Measurements from ENCODE around the gene DPF3.

The DPF3 gene

DNA sequence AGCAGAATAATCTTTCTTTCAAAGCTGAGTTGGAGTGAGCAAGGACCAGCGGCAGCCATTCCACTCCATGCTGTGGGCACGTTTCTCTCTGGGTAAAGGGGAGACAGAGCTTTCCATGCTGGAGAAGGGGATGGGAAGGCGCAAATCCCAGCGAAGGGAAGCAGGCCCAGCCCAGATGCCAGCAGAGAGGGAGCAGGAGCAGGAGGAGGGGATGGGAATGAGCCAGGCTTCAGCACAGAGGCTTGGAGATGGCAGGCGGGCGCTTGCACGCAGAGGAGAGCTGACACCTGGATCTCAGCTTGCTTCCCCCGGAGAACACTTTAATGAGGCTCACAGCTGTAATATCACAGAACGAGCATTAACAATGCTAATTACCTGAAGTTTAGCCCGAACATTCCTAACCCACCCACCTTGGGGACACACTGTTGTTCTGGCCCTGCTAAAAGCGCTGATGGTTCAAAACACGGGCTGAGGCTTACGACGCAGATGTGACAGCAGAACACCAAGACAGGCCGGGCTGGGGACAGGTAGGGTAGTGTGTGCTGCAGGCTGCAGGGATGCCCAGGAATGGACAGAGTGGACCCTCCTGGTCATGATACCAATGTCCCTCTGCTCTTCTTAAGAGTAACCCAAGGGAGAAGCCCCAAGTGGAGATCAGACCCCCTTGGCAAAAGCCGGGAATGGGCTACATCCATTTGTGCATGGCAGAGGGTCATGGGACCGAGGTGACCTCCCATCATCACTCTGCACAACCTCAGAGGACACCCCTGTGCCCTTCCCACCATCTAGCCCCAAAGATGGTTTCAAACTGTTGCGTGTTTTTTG lies 288.6 kb downstream of the DPF3 start:
- peaks cover 40% of the 10 kb centered on the region for H3K27me3 Mint-ChIP-seq (ENCODE audit: low read depth)
- no peaks in the 10 kb centered on the region for H3K9me3 Mint-ChIP-seq
- no peak overlapping the region for H3K4me3 Mint-ChIP-seq
- H3K4me1 Mint-ChIP-seq (ENCODE audit: low read depth) = peaks cover 6% of the 10 kb centered on the region
- H3K27ac Mint-ChIP-seq = no peak overlapping the region
- H3K36me3 Mint-ChIP-seq (ENCODE audit: low read depth) = no peaks in the 10 kb centered on the region

DNA sequence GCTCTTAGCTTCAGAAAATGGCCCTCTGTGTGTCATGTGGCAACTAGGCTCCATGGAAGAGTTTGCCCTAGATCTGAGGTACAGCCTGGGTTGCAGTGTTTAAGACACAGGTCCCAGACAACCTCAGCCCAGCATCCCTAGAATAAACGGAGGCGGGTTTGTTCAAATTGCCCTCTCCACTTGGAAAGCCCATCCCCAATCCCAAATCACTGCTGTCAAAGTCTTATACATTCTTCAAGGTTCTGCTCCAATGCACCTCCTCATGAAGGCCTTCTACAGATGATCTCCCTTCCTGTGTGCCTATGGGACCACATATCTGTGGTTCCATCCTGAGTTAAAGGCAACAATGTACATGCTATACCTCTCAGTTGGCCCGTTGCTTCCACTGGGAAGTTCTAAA lies 289.8 kb downstream of the DPF3 start:
- no peak overlapping the region for H3K27ac Mint-ChIP-seq
- peaks cover 8% of the 10 kb centered on the region for H3K4me1 Mint-ChIP-seq (ENCODE audit: low read depth)
- H3K4me3 Mint-ChIP-seq = no peak overlapping the region
- H3K9me3 Mint-ChIP-seq = no peaks in the 10 kb centered on the region
- no peaks in the 10 kb centered on the region for H3K36me3 Mint-ChIP-seq (ENCODE audit: low read depth)
- peaks cover 36% of the 10 kb centered on the region for H3K27me3 Mint-ChIP-seq (ENCODE audit: low read depth)

DNA sequence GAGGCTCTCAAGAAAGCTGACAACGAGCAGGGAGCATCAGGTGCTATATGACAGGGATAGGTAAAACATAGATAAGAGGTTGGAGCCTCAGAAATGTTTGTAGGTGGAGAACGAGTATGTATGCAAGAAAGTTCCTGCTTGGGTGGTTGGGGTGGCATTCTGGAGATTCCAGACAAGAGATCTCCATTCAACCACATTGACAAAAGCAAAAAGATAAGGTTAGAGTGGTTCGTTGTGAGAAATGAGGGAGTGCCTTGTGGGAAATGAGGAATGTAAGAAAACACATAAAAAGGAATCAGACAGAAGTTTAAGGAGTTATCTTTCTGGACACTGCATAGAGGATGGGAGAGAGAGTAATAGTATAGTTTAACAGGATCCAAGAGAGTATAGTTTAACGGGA lies 290.3 kb downstream of the DPF3 start:
- peaks cover 9% of the 10 kb centered on the region for H3K4me1 Mint-ChIP-seq (ENCODE audit: low read depth)
- no peak overlapping the region for H3K4me3 Mint-ChIP-seq
- no peaks in the 10 kb centered on the region for H3K9me3 Mint-ChIP-seq
- no peak overlapping the region for H3K27ac Mint-ChIP-seq
- no peaks in the 10 kb centered on the region for H3K36me3 Mint-ChIP-seq (ENCODE audit: low read depth)
- peaks cover 31% of the 10 kb centered on the region for H3K27me3 Mint-ChIP-seq (ENCODE audit: low read depth)

DNA sequence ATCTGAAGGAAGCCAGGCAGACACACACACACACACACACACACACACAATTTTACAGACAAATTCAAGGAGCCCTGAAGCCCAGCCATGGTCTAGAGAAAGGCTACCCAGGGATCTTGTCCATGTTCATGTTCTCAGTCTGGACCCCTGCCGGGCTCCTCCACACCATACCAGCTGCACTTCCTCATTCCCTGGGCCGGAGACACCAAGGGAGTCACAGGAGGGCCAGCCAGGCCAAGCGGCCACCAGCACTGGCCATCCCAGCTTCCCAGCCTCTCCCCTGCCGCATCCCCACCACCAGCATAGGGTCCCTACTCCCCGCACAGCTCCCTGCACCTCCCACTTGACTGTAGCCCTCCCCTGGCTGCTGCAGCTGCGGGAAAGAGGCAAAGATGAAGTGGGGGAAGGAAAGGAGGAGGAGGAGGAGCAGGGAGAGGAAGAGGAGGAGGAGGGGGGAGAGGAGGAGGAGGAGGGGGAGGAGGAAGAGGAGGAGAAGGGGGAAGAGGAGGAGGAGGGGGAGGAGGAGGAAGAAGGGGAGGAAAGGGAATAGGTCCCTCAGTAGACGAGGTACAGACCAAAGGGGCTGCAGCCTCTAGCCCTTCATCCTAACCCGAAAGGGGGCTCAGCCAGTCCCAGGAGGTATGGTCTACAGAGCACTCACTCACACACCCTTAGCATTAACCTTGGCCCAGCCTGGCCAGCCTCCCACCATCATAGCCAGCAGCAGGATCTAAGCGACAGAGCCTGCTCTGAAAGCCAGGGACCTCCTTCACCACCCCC lies 293.2 kb downstream of the DPF3 start:
- Mint-ChIP-seq H3K9me3 (peaks cover 4% of the 10 kb centered on the region), H3K27me3 (ENCODE audit: low read depth) (peaks cover 27% of the 10 kb centered on the region), H3K4me1 (ENCODE audit: low read depth) (peaks cover 18% of the 10 kb centered on the region), H3K27ac (no peak overlapping the region), H3K4me3 (no peak overlapping the region), H3K36me3 (ENCODE audit: low read depth) (peaks cover 3% of the 10 kb centered on the region)

DNA sequence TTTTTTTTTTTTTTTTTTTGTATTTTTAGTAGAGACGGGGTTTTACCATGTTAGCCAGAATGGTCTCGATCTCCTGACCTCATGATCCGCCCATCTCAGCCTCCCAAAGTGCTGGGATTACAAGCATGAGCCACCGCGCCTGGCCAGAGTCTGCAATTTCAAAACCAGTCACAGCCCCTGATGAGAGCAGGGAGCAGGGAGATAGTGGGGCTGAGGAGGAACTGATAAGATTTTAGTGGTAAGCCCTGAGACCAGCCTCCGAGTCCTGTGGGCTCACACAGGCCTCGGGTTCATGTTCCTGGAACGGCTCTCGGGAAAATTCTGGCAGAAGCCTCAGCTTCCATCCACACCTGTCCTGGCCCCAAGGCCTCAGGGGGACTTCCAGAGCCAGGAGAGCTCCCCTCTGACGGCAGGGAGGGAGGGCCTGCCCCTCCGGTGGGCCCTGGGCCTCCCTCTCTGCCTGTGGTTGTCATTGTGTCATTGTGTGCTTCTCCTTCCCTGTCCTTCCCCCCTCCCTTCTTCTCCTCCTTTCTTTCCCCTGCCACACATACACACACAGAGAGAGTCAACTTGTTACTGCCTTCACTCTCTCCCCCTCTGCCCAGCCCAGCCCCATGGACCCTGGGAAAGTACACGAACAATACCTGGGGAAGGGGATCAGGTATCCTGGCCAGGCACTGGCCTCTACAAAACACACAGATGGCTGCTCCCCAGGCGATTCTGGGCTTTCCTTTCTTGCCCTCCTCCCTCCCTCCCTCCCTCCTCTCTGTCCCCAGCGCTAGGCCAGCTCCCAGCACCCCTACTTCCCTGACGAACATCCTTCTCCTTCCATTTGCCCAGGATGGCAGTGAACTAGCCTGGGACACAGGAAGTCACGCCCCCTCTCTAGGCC lies 294.1 kb downstream of the DPF3 start:
- H3K36me3 Mint-ChIP-seq (ENCODE audit: low read depth) = peaks cover 8% of the 10 kb centered on the region
- H3K27ac Mint-ChIP-seq = peak overlapping the region; percentile 55
- no peak overlapping the region for H3K4me3 Mint-ChIP-seq
- H3K9me3 Mint-ChIP-seq = peaks cover 4% of the 10 kb centered on the region
- peaks cover 29% of the 10 kb centered on the region for H3K27me3 Mint-ChIP-seq (ENCODE audit: low read depth)
- H3K4me1 Mint-ChIP-seq (ENCODE audit: low read depth) = peaks cover 26% of the 10 kb centered on the region

DNA sequence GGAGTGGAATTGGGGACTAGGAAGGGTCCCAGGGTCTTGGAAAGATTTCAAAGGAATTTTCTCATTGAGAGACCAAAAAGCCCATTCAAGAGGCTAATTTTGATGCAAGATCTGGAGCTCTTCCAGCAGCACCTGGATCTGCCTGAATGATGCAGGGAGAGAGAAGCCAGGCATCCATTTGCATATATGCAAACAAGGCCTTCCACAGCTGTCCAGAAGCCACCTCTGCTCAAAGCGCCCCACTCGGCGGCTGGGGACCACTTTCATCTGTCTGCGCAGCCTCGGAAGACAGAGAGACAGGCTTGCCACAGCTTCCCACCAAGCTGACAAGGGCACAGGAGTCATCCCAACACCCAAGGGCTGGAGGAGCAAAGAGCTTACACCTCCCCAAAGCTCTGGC lies 295.6 kb downstream of the DPF3 start:
- no peak overlapping the region for H3K27ac Mint-ChIP-seq
- peaks cover 9% of the 10 kb centered on the region for H3K36me3 Mint-ChIP-seq (ENCODE audit: low read depth)

DNA sequence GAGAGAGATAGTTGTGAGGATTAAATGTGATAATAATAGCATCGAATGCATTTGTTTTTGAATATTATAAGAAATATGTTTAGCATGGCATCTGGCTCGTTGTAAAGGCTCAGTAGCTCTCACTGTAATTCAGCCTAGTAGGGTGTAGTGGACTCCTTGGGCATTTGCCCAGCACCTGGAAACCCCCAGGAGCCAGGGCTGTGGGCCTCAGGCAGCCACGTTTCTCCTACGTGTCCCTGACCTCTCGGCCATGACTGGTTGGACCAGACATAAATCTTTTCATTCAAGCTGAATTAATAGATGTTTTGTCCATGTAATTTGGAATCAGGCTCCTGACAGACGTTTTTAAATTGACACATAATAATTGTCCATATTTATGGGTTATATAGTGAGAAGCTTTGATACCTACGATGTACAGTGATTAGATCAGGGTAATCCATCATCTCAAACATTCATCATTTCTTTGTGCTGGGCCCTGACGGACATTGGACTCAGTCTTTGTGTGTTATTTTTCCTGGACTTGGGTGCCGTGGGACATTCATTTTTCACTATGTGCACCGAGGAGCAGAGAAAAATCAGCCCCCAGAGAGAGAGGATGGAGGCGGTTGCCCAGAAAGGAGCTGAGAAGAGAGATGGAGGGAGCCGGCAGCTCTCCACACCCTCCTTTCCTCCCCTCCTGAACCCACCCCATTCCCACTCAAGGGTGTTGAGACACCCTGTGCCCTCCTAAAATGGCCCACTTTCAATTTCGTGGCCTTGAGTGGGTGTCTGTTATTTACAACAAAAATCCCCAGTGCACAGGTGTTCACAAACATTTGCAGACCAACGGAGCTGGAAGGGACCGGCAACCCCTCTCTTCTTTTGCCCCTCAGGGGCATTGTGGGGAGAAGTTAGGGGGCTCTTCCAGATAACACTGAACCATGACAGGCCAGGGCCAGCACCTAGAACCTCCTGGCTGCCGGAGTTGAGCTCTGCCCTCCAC lies 296.4 kb downstream of the DPF3 start:
- Mint-ChIP-seq H3K27ac (no peak overlapping the region), H3K36me3 (ENCODE audit: low read depth) (peaks cover 14% of the 10 kb centered on the region), H3K9me3 (peaks cover 8% of the 10 kb centered on the region), H3K4me3 (no peak overlapping the region), H3K4me1 (ENCODE audit: low read depth) (peaks cover 43% of the 10 kb centered on the region), H3K27me3 (ENCODE audit: low read depth) (peaks cover 19% of the 10 kb centered on the region)

More for the DNA sequence above, 295.6 kb downstream of the DPF3 start:
- H3K9me3 Mint-ChIP-seq = peaks cover 8% of the 10 kb centered on the region
- H3K27me3 Mint-ChIP-seq (ENCODE audit: low read depth) = peaks cover 20% of the 10 kb centered on the region
- no peak overlapping the region for H3K4me3 Mint-ChIP-seq
- peaks cover 36% of the 10 kb centered on the region for H3K4me1 Mint-ChIP-seq (ENCODE audit: low read depth)

DNA sequence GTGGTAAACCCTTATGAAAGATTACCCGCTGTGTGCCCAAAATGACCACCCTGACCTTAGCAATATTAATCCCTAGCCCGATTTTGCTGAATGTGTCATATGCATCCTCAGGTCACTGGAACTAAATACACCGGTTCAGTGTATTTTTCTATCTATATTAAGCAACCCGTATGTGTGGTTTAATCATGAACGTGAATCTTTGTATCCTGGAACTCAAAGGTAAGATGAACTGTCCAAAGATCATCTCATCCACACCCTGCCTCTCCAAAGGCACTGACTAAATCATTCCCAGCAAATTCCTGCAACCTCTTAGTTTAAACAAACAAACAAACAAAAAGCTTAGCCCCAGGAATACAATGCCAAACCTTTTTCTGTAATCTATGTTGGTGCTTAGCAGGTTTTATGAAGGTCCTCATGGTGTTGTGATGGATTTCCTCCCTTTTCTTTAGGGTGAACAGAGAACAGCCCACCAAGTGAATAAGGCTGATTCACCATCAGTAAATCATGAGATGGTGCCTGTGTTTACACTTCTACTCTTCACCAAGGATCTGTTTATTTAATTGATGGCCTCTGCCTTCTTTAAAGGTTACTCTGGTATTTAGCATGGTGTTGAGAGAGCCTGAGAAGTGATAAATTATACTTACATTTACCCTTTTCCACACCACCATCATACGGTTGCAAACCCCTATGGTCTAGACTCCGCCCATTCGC lies 298.6 kb downstream of the DPF3 start:
- Mint-ChIP-seq H3K27ac (no peak overlapping the region), H3K4me3 (no peak overlapping the region), H3K9me3 (peaks cover 21% of the 10 kb centered on the region), H3K36me3 (ENCODE audit: low read depth) (peaks cover 20% of the 10 kb centered on the region), H3K4me1 (ENCODE audit: low read depth) (peaks cover 54% of the 10 kb centered on the region), H3K27me3 (ENCODE audit: low read depth) (peaks cover 12% of the 10 kb centered on the region)

DNA sequence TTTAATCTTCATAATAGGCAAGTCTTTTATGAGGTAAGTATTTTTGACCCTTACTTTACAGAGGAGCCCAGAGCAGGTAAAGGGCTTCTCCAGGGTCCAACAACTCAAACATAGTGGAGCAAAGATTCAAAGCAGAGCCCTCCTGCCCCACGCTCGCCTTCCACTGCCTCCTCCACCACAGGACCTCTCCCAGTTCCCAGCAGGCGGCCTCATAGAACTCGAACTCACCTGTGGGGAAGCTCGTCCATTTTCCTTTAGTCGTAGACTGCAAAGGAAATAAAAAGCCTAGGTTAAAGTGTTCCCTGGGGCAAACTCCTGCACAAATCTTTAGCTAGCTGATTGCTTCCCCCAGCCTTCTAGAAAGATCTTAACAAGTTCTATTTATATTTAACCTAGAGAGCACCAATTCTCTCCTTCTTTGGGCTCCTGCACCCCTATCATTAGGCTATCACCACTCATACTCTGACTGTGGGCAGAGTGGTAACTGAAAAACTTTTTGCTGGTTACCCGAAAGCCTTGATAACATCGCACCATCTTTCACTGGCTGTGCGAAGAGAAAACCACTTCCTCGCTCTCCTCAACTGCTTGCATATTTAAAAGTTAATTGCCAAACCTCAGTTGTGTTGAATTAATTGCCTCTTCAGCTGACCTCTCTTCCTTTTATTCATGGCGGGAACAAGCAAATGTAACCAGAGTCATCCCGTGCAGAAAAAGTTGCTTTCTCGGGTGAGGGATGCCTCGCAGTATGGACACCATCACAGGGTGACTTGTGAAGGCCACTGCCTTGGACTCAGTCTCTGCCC lies 299.6 kb downstream of the DPF3 start:
- H3K27me3 Mint-ChIP-seq (ENCODE audit: low read depth) = peaks cover 12% of the 10 kb centered on the region
- peak overlapping the region; percentile 57 for H3K27ac Mint-ChIP-seq
- H3K36me3 Mint-ChIP-seq (ENCODE audit: low read depth) = peaks cover 21% of the 10 kb centered on the region
- peak overlapping the region; percentile 62 for H3K4me3 Mint-ChIP-seq
- peaks cover 57% of the 10 kb centered on the region for H3K4me1 Mint-ChIP-seq (ENCODE audit: low read depth)
- H3K9me3 Mint-ChIP-seq = peaks cover 29% of the 10 kb centered on the region

DNA sequence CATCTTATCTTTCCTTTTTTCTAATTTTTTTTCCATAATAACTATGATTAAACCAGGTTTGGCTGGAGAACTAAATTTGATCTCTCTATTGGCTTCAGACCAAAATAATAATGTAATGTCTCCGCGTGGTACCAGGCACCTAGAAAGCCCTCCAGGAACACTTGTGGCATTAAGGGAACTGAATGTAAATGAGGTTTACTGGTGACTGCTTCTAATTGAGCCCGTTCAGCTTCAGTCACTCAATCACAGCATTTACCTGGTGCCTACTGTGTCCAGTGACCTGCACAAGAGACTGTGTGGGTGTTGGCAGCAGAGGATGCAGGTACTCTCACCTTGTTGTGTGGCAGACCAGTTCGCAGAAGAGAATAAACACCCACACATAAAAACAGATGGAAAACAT lies 302.5 kb downstream of the DPF3 start:
- peaks cover 36% of the 10 kb centered on the region for H3K9me3 Mint-ChIP-seq
- peaks cover 13% of the 10 kb centered on the region for H3K27me3 Mint-ChIP-seq (ENCODE audit: low read depth)
- H3K4me1 Mint-ChIP-seq (ENCODE audit: low read depth) = peaks cover 52% of the 10 kb centered on the region
- H3K4me3 Mint-ChIP-seq = peak overlapping the region; percentile 29
- H3K27ac Mint-ChIP-seq = no peak overlapping the region
- peaks cover 26% of the 10 kb centered on the region for H3K36me3 Mint-ChIP-seq (ENCODE audit: low read depth)

DNA sequence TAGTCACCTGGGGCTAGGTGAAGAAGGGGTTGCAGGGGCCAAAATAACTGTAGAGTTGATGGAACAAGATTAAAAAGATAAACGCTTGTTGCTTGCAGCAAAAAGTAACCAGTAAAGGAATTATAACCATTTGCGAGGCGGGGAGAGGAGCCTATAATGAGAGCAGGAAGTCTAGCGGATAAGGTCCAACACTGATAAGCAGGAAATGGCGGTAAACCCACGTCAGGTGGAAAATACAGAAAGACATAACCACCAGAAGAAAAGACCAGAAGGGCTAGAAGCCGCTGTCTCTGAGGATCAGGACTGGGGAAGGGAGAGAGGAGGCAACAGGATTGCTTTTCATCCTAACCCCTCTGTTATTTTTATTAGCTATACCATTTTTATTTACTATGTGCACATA lies 303.3 kb downstream of the DPF3 start:
- peaks cover 14% of the 10 kb centered on the region for H3K27me3 Mint-ChIP-seq (ENCODE audit: low read depth)

DNA sequence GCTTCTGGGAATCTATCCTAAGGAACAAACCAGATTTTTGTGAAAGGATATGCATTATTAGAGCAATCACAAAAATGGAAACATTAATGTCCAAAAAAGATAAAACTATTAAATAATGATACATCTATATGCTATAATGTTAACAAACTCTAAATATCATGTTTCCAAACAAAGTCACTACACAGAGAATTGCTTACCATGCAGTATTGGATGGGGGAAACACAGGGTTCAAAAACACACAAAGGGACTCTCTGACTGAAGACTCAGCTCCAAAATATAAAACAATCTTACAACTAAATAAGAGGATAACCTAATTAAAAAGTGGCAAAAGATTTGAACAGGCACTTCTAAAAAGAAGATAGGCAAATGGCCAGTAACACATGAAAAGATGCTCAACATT lies 304.2 kb downstream of the DPF3 start:
- H3K27me3 Mint-ChIP-seq (ENCODE audit: low read depth) = peaks cover 18% of the 10 kb centered on the region
- H3K9me3 Mint-ChIP-seq = peaks cover 50% of the 10 kb centered on the region
- H3K4me3 Mint-ChIP-seq = no peak overlapping the region
- H3K27ac Mint-ChIP-seq = no peak overlapping the region
- H3K36me3 Mint-ChIP-seq (ENCODE audit: low read depth) = peaks cover 30% of the 10 kb centered on the region
- H3K4me1 Mint-ChIP-seq (ENCODE audit: low read depth) = peaks cover 37% of the 10 kb centered on the region

More for the DNA sequence above, 303.3 kb downstream of the DPF3 start:
- Mint-ChIP-seq H3K4me1 (ENCODE audit: low read depth) (peaks cover 45% of the 10 kb centered on the region), H3K27ac (peak overlapping the region; percentile 51), H3K36me3 (ENCODE audit: low read depth) (peaks cover 30% of the 10 kb centered on the region), H3K9me3 (peaks cover 41% of the 10 kb centered on the region), H3K4me3 (peak overlapping the region; percentile 60)

Measured in T-helper 1 cell treated with Interleukin-12 subunit alpha and Interleukin-12 subunit beta and Interleukin-4 antibody, amounts not matched to agents 30 μg/mL and 1 μg/mL, for 36 hours (primary cell).